Thoracic aorta (tissue), 2 donors: ENCODE data around the gene SELENOO. TPM values are rescaled to one million over a fixed set of nuclear protein-coding genes. Genes with fewer than 3 reads are reported as not detected.

ENCODE experiments used
- ATAC-seq: fragments of 150-250 bp; one replicate; pipeline ENCODE4 v1.8.0; 2017; ENCODE audit warnings: low read depth; ENCODE audit not compliant: insufficient number of reproducible peaks, low FRiP score
- DNase-seq: peaks from one replicate; pipeline ENCODE4 v3.0.0-alpha.2; 2020; ENCODE audit warnings: low spot score
- H3K27ac ChIP-seq, 2 donors: fragments of 200-600 bp; sonication (generic); 1 replicate in 1 of 2; 2 replicates in 1 of 2; pipeline ENCODE4 v1.5.1; 2016; ENCODE audit warnings: mild to moderate bottlenecking in 2 of 2, moderate library complexity in 2 of 2
- H3K27me3 ChIP-seq: fragments of 200-600 bp; sonication (generic); replicated peaks from 2 replicates; pipeline ENCODE4 v1.6.0; 2016; ENCODE audit warnings: mild to moderate bottlenecking; ENCODE audit not compliant: insufficient read depth
- H3K36me3 ChIP-seq: fragments of 200-600 bp; sonication (generic); one replicate; pipeline ENCODE4 v1.5.1; 2016
- H3K4me1 ChIP-seq, 2 donors: fragments of 200-600 bp; sonication (generic); 1 replicate in 1 of 2; 2 replicates in 1 of 2; pipeline versions ENCODE4 v1.5.1 to v1.6.0; 2016; ENCODE audit warnings: low read depth in 2 of 2, mild to moderate bottlenecking in 1 of 2; ENCODE audit not compliant: control insufficient read depth in 1 of 2
- H3K4me3 ChIP-seq: fragments of 200-600 bp; sonication (generic); 2 replicates; pipeline ENCODE4 v1.5.1; 2016; ENCODE audit warnings: mild to moderate bottlenecking
- H3K9me3 ChIP-seq: fragments of 200-600 bp; sonication (generic); 2 replicates; pipeline ENCODE4 v1.5.1; 2016
- CTCF ChIP-seq: fragments of 200-600 bp; sonication (generic); IDR thresholded peaks from one replicate; pipeline ENCODE4 v1.5.1; 2019; ENCODE audit warnings: antibody characterized with exemption
- total RNA-seq, 2 donors: library from RNA; depleted of rRNA; stranded (reverse); fragments of >200 nt; gene quantifications; one replicate each; pipeline versions ENCODE4 v1.1.0 to v1.2.3, GENCODE V29; 2016

The SELENOO gene
- total RNA-seq, 2 donors from 2014 or later: 25.6 to 41.0 TPM

GRCh38 chr22:50184902-50185374, 15.9 kb upstream of the SELENOO start:
- Histone ChIP-seq H3K9me3 (no peaks in the 10 kb centered on the region), H3K27me3 (no peaks in the 10 kb centered on the region), H3K36me3 (no peaks in the 10 kb centered on the region), H3K27ac (no peak overlapping the region), H3K4me1 (peaks cover 29 to 41% of the 10 kb centered on the region in 2 donors), H3K4me3 (peak overlapping the region; percentile 93)
- TF ChIP-seq CTCF: no peak
- DNase-seq (no peak), ATAC-seq (no peak)

DNA sequence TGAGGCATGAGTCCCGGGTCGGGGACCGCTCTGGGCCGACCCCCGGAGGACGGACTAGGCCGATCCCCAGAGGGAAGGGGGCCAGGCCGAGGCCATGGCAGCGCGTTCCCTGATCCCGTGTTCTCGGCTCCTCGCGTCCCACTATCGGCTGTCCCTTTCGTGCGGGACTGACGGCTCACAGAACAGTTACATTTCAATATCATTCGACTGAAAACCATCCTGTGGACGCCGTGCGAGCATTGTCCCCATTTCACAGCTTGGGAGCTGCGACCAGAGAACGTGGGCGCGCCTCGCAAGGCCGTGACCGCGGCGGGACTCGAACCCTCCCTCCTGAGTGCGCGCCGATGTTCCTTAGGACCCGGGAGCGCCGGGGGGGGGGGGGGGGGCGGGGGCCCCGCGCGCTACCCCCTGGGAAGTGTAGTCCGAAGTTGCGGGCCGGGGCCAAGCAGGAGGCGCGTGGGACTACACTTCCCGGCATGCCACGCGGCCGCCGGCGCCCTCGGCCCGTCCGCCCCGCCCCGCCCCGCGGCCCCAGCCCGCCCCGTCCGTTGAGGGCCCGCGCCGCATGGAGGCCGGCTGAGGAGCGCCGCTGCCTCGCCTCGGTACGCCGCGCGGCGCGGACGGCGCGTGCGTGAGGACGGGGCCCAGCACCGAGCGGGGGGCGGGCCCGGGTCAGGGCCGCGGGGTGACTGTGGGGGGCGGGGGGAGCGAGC, 15.3 kb upstream of the SELENOO start, which contains the start of gene TRABD:
Gene TRABD, plus strand, starts transcription at position 539 of the 713 bp plus-strand sequence. CDS start 7,148 bp downstream, outside the sequence.
- H3K27me3 ChIP-seq: no peaks in the 10 kb centered on the region
- peak within 1 kb of the TSS in 1 of 2 donors; percentile 49 for H3K27ac ChIP-seq
- no peaks in the 10 kb centered on the region for H3K9me3 ChIP-seq
- H3K4me1 ChIP-seq: peaks cover 31 to 47% of the 10 kb centered on the region in 2 donors
- DNase-seq (no peak), ATAC-seq (peak; percentile 64)
- no peak for TF ChIP-seq CTCF
- peak within 1 kb of the TSS; percentile 93 for H3K4me3 ChIP-seq
- H3K36me3 ChIP-seq: no peaks in the 10 kb centered on the region

GRCh38 chr22:50186181-50186714, 14.6 kb upstream of the SELENOO start:
- peak overlapping the region in 1 of 2 donors; percentile 49 for H3K27ac ChIP-seq
- no peak for DNase-seq

GRCh38 chr22:50186761-50187523, 13.9 kb upstream of the SELENOO start:
- ATAC-seq (no peak), DNase-seq (no peak)
- H3K4me1 ChIP-seq: peaks cover 38 to 55% of the 10 kb centered on the region in 2 donors

More at GRCh38 chr22:50186181-50186714, 14.6 kb upstream of the SELENOO start:
- Histone ChIP-seq H3K27me3 (no peaks in the 10 kb centered on the region), H3K4me1 (peaks cover 37 to 54% of the 10 kb centered on the region in 2 donors), H3K4me3 (peak overlapping the region; percentile 93), H3K9me3 (no peaks in the 10 kb centered on the region), H3K36me3 (no peaks in the 10 kb centered on the region)
- no peak for TF ChIP-seq CTCF
- ATAC-seq: no peak

More at GRCh38 chr22:50186761-50187523, 13.9 kb upstream of the SELENOO start:
- Histone ChIP-seq H3K36me3 (no peaks in the 10 kb centered on the region), H3K27me3 (no peaks in the 10 kb centered on the region), H3K9me3 (no peaks in the 10 kb centered on the region), H3K4me3 (peak overlapping the region; percentile 93), H3K27ac (peak overlapping the region in 1 of 2 donors; percentile 49)
- TF ChIP-seq CTCF: no peak
